PC-9 (cell line): ENCODE results near the gene CNOT3. TPM values are rescaled to one million over a fixed set of nuclear protein-coding genes. Genes with fewer than 3 reads are reported as not detected.

Experiments
- BruUV-seq: library from RNA; stranded (reverse); fragments of 400-500 nt; replicated peaks from 2 replicates; lab custom pipeline; 2021; lab: Mats Ljungman, UMichigan
- CTCF ChIA-PET: fragments of 300-600 bp; sonication (Branson Sonifier 250); formaldehyde crosslinking; loops from one replicate; lab custom pipeline; 2022; ENCODE audit warnings: antibody characterized with exemption; lab: Charles Lee
- POLR2A ChIA-PET: fragments of 300-600 bp; sonication (Branson Sonifier 250); formaldehyde crosslinking; loops from one replicate; lab custom pipeline; 2022; ENCODE audit warnings: antibody characterized with exemption; ENCODE audit not compliant: unreplicated experiment; lab: Charles Lee
- DNase-seq, 2 experiments: peaks; one replicate each; pipeline versions ENCODE4 v3.0.0 to v3.0.0-alpha.2; 2015 to 2022; ENCODE audit warnings: mixed read lengths in 1 of 2
- H2AFZ ChIP-seq: fragments of 200-600 bp; sonication (generic); 2 replicates; pipeline ENCODE4 v1.8.1; 2017; ENCODE audit warnings: antibody characterized with exemption
- H3F3A ChIP-seq: fragments of 200-600 bp; sonication (generic); 2 replicates; pipeline ENCODE4 v1.8.1; 2017; ENCODE audit warnings: antibody characterized with exemption, mild to moderate bottlenecking, low read depth; ENCODE audit not compliant: insufficient read depth
- H3K27ac ChIP-seq: fragments of 200-600 bp; sonication (generic); 2 replicates; pipeline ENCODE4 v1.6.1; 2016; ENCODE audit warnings: mixed run types
- H3K27me3 ChIP-seq: fragments of 200-600 bp; sonication (generic); 2 replicates; pipeline ENCODE4 v1.6.1; 2016; ENCODE audit warnings: low read depth, mixed run types; ENCODE audit not compliant: insufficient read depth
- H3K36me3 ChIP-seq: fragments of 200-600 bp; sonication (generic); 2 replicates; pipeline ENCODE4 v1.6.1; 2016; ENCODE audit warnings: low read depth, mixed run types
- H3K4me1 ChIP-seq: fragments of 200-600 bp; sonication (generic); replicated peaks from 2 replicates; pipeline ENCODE4 v1.6.1; 2016; ENCODE audit warnings: mixed run types; ENCODE audit not compliant: insufficient read depth
- H3K4me2 ChIP-seq: fragments of 200-600 bp; sonication (generic); 2 replicates; pipeline ENCODE4 v1.6.1; 2017; ENCODE audit warnings: mixed run types
- H3K4me3 ChIP-seq: fragments of 200-600 bp; sonication (generic); 2 replicates; pipeline ENCODE4 v1.6.1; 2016; ENCODE audit warnings: mixed run types
- H3K79me2 ChIP-seq: fragments of 200-600 bp; sonication (generic); 2 replicates; pipeline ENCODE4 v1.6.1; 2017; ENCODE audit warnings: low read depth, mixed run types
- H3K9me2 ChIP-seq: fragments of 200-600 bp; sonication (generic); 2 replicates; pipeline ENCODE4 v1.8.1; 2017; ENCODE audit warnings: mild to moderate bottlenecking; ENCODE audit not compliant: insufficient read depth
- H3K9me3 ChIP-seq: fragments of 200-600 bp; sonication (generic); 2 replicates; pipeline ENCODE4 v1.8.1; 2016; ENCODE audit warnings: low read depth; ENCODE audit not compliant: insufficient read depth
- H4K20me1 ChIP-seq: fragments of 200-600 bp; sonication (generic); 2 replicates; pipeline ENCODE4 v1.8.1; 2017; ENCODE audit not compliant: insufficient read depth
- CTCF ChIP-seq: fragments of 200-600 bp; sonication (generic); conservative IDR thresholded peaks from 2 replicates; pipeline ENCODE4 v1.6.1; 2017; ENCODE audit warnings: mixed run types, antibody characterized with exemption, mild to moderate bottlenecking, moderate library complexity
- EZH2 ChIP-seq: fragments of 200-600 bp; sonication (generic); IDR thresholded peaks from 2 replicates; pipeline ENCODE4 v1.8.0; 2017; ENCODE audit warnings: antibody characterized with exemption, low read depth
- intact Hi-C: fragments of 100-400 bp; cut with micrococcal nuclease; formaldehyde crosslinking; loops from one replicate; pipeline ENCODE4 v1.10.0; 2022; ENCODE audit not compliant: unreplicated experiment
- total RNA-seq: library from RNA; stranded (reverse); gene quantifications from 2 replicates; pipeline ENCODE4 v1.2.3, GENCODE V29; 2021

Gene CNOT3
- total RNA-seq, 1 experiment from 2014 or later: 89.1 TPM

GRCh38 chr19:54124393-54124792 is 13.2 kb upstream of the CNOT3 start:
- BruUV-seq: no TSS peak
- Histone ChIP-seq H4K20me1 (0 out of 2 replicates have a peak, but pooled peaks cover 4% of the 10 kb centered on the region), H3K79me2 (no peaks in the 10 kb centered on the region), H3K27ac (no peak overlapping the region), H3K4me2 (no peak overlapping the region), H3F3A (no peaks in the 10 kb centered on the region), H3K4me1 (no peaks in the 10 kb centered on the region), H3K9me3 (no peaks in the 10 kb centered on the region), H3K4me3 (no peak overlapping the region), H3K9me2 (no peaks in the 10 kb centered on the region), H3K27me3 (no peaks in the 10 kb centered on the region), H3K36me3 (peaks cover 5% of the 10 kb centered on the region; the same call in 1 of the 2 replicates), H2AFZ (no peak overlapping the region)
- no peak for TF ChIP-seq CTCF
- TF ChIP-seq EZH2: no peak
- intact Hi-C loops: no loop called here
- no peak for DNase-seq
- ChIA-PET CTCF (no interaction called here), POLR2A (no interaction called here)

- intact Hi-C loops: no loop called here
- H4K20me1 ChIP-seq: no peaks in the 10 kb centered on the region
- peaks cover 5% of the 10 kb centered on the region; the same call in 1 of the 2 replicates for H3K36me3 ChIP-seq
- BruUV-seq: no TSS peak
- ChIA-PET POLR2A (interaction anchor here (0.7 kb wide), 1 partner anchor 14 kb away, joined by 8 read pairs; no protein-coding TSS in a partner anchor), CTCF (no interaction called here)
- H3K4me2 ChIP-seq: no peak overlapping the region
- H3K4me1 ChIP-seq: no peaks in the 10 kb centered on the region
- H3F3A ChIP-seq: no peaks in the 10 kb centered on the region
- no peaks in the 10 kb centered on the region for H3K79me2 ChIP-seq
- no peak overlapping the region for H3K4me3 ChIP-seq
- no peak overlapping the region for H3K27ac ChIP-seq
- TF ChIP-seq CTCF: no peak
- no peak for TF ChIP-seq EZH2
- DNase-seq: no peak
- H3K9me3 ChIP-seq: no peaks in the 10 kb centered on the region
- no peaks in the 10 kb centered on the region for H3K9me2 ChIP-seq
- H2AFZ ChIP-seq: no peak overlapping the region
- H3K27me3 ChIP-seq: no peaks in the 10 kb centered on the region
Observed at GRCh38 chr19:54125713-54126112, 11.8 kb upstream of the CNOT3 start.

- Histone ChIP-seq H3K9me3 (no peaks in the 10 kb centered on the region), H4K20me1 (no peaks in the 10 kb centered on the region), H3F3A (peaks cover 5% of the 10 kb centered on the region; the same call in 1 of the 2 replicates), H3K36me3 (peaks cover 5% of the 10 kb centered on the region; the same call in 1 of the 2 replicates), H3K4me3 (no peak overlapping the region), H3K4me1 (no peaks in the 10 kb centered on the region), H3K4me2 (no peak overlapping the region), H3K27me3 (no peaks in the 10 kb centered on the region), H3K9me2 (no peaks in the 10 kb centered on the region), H3K79me2 (no peaks in the 10 kb centered on the region), H3K27ac (no peak overlapping the region), H2AFZ (no peak overlapping the region)
- no peak for TF ChIP-seq CTCF
- TF ChIP-seq EZH2: no peak
- BruUV-seq: no TSS peak
- no peak for DNase-seq
- ChIA-PET CTCF (no interaction called here), POLR2A (no interaction called here)
- intact Hi-C loops: no loop called here
Observed at GRCh38 chr19:54127688-54128440, 9.7 kb upstream of the CNOT3 start.
